ENCODE data around the gene TNFRSF19.

TNFRSF19 gene

DNA sequence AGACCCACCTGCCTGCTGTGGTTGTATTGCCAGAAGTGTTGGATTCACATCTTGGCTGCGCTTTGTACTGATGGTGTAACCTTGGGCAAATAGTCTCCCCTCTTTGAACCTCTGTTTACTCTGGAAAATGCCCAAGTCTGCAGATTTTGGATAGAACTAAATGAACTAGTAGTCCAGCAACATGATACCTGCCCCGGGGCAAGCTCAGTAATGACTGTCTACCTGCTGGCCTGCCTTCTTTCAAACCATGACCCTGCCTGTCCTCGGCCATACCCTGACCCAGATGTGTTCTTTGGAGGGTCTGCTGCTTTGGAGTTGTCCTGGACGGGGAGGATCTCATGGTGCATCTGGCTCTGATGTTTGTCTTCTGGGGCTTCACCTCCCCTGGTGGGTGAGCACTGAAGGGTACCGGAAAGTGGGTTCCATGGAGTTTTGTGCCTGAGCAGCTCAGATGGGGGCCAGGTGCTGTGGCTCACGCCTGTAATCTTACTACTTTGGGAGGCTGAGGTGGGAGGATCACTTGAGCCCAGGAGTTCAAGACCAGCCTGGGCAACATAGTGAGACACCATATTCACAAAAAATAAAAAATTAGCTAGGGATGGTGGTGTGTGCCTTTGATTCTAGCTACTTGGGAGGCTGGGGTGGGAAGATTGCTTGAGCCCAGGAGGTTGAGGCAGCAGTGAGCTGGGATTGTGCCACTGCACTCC is 59.5 kb downstream of the TNFRSF19 start:
- no peak for DNase-seq

DNA sequence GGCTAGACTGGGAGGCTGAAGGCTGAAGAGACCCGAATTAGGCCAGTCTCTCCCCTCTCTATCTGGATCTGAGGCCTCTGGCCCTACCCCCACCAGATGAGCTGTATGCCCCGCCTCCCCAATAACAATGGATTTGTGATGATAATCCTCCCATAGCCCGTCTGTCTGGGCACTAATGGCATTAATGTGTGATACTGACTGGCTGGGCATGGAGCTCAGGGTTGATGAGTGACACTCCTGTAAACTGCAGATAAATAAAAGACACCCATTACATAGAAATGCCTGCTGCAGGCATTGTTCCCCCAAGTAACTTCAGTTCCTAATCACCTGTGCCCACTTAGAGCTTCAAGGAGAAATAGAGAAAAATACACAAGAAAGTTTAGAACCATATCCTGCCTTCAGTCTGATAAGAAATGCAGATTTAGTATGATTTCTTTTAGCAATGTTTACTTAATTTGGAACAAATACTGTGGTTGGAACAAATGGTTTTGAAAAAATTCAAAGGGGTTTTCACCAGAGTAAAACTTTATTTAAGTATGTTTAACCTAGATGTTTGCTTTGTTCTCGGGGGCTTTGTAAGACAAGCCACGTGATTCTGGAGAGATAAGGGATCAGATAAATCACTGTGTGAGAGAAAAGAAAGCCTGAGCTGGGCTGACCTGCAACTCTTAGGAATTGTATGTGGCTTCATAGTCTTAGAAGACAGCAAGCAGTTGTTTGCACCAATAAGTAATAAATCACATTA is 60.3 kb downstream of the TNFRSF19 start:
- no peak for DNase-seq

DNA sequence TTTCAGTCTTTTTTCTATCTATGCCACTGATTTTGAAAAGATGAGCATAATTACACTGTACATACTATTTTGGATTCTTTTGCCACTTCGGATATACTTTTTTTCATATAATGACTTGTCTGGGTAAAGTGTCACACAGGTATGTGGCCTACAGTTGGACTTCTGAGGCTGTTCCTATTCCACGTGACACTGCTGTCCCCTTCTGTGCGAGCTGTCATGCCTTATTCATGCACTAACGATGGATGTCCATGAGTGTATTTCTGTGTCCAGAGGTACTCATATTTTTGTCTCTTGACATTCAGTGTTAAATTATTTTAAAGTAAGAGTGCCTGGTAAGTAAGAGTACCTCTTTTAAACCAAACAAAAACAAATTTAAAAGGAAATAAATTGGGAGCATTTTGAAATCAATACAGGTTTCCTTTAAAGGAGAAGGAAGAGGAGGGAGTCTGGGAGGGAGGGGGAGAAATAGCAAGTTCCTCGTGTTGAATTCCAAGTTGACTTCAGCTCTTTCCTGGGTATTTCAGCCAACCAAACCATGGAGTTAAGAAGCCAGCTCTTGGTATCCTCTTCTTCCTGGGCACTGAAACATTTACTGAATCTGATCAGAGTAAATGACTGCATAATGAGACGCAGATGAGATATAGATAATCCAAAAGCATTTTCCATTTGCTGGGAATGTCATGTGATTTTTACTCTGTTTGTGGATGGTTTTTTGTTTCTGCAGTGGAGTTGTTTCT is 61.3 kb downstream of the TNFRSF19 start:
- DNase-seq, result no peak

DNA sequence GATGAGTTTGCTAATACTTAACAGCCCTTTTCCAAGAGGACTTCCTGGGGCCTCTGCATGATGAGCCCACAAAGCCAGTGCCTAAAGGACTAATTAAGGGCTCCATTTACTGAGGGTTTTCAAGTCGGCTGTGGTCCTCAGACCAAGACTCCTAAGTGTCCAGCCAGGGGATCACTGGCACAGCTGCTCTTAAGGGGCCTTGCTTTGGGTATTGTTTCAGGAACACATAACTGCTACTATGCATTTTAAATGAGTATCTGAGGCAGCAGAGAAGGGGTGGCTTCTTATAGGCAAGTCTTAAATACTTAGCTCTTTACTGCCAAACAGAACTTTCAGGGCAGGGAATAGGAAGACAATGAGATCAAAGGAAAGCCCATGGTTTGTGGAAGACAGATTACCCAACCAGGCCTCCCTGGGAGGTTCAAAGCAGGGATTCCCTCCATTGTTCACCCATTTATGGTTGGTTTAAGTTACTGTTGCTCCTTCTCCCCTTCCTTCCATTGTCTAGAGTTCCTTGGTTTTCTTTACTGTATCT is 61.9 kb downstream of the TNFRSF19 start:
- no peak for DNase-seq

DNA sequence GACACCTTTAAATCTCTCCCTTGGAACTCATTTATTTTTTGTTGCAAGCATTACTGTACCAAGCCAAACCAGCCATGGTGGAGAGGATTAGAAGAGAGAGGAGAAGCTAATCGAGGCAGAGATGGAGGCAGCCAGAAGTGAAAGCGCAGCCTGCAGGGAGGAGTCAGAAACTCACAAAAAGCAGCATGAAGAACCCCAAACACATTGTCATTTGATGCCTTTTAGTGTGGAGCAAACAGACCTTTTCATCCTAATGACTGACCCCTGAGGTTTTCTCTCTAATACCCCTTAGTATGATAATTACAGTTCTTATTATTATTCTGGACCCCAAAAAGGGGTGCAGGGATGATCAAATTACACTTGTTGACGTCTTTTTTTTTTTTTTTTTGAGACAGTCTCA is 62.5 kb downstream of the TNFRSF19 start:
- no peak for DNase-seq

DNA sequence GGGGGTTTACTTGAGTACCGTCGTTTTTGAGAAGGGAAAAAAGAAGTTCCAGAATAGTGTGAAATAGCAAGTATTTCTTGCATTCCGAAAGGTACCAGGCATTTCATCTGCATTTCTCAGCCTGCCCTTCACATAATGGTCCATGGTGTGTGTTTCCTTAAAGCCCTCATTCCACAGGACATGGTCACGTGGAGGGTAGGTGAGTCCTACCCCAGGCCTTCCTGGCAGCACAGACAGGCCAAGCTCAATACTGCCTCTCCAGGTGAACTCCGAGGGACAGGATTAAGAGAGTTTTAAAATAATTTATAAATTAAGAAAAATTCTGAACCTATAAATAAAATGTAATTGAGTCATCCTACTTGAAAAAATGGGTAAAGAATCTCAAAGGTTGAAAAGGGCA is 64.7 kb downstream of the TNFRSF19 start:
- DNase-seq, result no peak

DNA sequence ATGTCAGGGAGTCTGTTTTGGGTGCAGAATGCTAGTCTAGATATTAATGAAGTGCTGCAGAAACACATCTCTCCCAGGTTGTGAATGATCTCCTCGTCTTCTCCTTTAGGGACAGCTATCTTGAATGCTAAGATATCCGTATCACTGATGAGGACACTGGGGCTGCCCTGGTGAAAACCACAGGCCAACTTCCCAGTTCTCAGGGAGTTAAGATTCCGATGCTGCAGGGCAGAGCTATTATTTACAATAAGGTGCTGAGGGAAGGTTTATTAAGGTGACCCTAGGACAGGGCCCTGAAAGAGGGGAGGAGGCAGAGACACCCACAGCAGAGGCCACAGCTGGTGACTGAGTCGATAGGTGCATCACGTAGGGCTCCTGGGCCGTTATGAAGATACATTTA is 66.1 kb downstream of the TNFRSF19 start:
- DNase-seq, result no peak

DNA sequence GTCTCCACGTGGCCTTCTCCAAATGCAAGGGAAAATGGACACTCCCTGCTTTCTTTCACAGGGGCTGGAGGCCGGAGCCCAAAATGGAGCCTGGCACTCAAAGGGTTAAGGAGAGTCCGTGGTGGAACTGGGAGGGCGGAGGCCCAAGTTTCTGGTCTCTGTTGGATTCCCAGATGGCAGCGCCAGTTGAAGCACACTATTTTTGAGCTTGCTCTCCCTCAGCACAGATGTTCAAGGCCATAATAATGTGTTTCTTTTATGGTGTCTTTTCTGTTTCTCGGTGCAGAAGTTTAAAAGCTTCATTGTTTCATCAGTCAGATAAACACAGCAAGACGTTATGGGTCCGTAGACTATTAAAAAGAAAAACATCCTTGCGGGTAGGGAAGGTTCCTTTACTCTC is 67.6 kb downstream of the TNFRSF19 start:
- no peak for DNase-seq

DNA sequence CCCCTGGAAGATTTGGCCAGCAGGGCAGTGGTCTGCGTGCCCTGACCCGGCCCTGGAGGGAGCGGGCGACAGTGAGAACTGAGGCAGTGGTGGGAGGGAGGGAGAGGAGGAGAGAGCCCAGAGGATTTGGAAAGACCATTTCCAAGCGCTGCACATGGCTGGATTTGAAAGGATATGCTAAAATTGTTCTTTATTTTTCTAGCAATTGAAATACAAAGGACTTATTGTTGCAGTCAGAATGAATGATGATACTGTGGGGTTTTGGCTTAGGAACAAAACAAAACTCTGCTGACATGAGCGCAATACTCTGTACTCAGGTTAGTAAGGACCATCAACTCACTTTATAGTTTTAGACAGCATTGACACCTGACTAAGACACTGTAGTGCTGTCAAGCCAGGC is 69.5 kb downstream of the TNFRSF19 start:
- no peak for DNase-seq

DNA sequence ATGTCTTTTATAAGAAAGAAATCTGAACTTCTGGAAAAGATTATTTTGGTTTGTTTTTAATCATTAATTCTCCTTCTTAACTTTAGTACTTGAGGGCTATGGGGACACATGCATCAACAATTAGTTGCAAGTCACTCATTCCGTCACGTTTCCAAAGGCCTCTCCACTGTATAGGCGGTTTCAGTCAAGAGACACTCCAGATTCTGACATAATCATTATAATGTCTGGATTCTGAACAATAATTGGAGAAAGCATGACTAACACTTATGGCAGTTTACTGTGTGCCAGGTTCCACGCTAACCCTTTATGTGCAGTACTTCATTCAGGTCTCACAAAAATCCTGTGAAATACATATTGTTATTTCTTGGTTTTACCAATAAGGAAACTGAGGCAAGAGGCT is 71.9 kb downstream of the TNFRSF19 start:
- no peak for DNase-seq

DNA sequence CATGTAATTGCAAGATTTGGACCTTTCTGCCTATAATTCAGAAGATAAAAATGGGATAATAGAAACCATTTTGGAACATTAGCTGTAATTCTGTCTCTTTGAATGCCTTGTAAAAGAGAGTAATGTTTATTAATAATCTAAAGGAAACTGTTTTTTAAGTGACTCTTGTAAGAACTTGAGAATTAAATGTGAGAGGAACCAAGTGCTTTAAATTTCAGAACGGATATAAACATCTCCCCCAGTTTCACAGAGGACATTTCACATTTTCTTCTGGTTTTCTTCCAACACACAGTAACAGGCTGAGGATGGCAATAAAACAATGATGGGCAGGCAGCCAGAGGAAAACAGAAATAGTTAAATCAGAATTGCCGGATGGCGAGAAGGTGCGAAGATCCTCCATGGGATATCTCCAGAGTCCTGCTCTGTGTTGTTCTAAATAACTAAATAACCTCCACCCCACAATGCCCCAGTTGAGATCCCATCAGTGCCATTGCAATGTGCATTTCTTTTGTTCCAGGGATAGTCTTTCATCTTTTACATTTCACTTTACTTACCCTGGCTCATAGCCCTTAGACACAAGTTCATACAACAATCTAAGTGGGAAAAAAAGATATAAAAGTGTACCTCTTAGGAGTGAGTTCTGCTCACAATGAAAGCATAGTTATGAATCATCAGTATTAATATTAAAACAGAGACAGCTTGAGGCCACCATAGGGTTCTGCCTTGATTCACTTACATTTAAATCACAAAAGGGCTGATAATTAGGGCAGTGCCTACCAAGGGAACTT is 73.3 kb downstream of the TNFRSF19 start:
- no peak for DNase-seq

DNA sequence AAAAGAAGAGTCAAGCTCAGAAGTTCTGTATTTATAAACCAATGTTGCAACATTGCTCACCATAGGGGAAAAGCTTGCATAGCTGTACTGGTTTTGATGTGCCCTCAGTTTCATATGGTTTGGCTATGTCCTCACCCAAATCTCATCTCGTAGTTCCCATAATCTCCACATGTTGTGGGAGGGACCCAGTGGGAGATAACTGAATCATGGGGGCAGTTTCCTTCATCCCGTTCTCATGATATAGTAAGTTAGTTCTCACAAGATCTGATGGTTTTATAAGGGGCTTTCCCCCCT is 73.9 kb downstream of the TNFRSF19 start:
- DNase-seq, result no peak

DNA sequence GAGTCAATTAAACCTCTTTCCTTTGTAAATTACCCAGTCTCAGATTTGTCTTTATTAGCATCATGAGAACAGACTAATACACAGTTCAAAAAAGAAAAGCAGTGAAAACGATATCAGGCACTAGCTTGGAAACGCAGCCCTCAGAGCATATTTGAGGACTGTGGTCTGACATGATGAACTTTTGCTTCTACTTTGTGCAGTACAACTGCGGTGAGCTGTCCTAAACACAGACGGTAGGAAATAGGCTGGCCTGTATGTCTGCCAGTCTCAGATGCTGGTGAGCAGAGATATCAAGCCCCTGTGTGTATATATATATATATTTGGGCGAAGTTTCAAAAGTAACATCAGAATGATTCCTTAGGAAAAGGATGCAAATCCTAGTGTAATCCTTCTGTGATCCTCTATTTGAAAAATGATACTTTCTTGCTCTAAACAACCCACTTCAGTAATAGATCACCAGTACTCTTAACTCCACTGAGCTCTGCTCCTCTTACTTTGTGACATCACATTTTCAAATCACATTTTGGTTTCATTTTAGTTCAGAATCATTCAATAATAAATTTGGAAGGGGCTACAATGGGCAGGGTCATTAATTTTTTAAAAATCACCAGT is 74.4 kb downstream of the TNFRSF19 start:
- no peak for DNase-seq

DNA sequence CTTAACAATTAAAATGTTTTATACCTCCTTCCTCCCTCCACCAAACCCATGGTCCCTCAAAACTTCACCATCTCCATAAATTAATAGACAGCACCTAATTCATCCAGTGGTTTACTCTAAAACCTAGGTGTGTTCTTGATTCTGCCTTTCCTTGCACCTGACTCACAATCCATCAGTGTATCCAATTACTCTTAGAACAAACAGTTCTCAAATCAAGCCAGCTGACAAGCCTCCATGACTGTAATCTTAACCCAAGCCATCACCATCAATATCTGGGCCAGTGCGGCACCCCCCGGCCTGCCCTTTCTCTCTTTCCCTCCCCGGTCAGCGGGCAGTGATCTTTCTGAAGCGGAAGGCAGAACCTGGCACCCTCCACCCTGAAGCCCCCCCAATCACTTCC is 75.6 kb downstream of the TNFRSF19 start:
- DNase-seq, result no peak

DNA sequence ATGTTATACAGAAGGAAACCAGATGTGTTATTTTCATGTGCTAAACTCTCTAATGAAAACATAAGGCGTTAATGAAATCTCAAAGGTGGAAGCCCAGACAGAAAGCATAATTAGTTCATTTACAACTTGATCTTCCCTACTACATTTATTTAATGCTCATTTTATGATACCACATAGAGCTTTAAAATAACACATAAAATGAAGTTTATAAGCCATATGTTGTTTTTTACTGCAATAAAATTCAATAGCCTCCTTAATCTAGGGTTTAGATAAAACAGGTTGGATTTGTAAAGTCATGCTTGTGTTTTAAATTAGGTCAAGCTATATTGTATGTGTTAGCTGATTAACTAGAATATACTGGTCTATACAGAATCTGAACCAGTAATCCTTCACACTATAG is 81.2 kb downstream of the TNFRSF19 start:
- DNase-seq, result no peak

DNA sequence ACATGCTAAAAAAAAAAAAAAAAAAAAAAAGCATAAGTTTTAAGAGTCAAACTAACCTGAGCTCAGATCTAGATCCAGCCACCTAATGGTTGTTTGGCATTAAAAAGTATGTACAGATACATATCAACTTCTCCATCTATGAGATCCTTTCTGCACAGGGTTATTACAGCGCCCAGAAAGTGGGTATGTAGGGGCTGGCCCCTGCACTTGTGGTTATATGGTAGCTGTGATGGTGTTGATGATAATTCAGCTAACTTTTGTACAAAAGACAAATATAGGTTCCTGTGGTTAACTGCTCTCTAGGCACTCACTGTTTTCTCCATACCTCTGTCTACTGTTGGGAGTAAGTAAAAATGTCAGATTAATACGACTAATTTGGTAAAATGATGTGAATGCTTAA is 81.7 kb downstream of the TNFRSF19 start:
- DNase-seq, result no peak

DNA sequence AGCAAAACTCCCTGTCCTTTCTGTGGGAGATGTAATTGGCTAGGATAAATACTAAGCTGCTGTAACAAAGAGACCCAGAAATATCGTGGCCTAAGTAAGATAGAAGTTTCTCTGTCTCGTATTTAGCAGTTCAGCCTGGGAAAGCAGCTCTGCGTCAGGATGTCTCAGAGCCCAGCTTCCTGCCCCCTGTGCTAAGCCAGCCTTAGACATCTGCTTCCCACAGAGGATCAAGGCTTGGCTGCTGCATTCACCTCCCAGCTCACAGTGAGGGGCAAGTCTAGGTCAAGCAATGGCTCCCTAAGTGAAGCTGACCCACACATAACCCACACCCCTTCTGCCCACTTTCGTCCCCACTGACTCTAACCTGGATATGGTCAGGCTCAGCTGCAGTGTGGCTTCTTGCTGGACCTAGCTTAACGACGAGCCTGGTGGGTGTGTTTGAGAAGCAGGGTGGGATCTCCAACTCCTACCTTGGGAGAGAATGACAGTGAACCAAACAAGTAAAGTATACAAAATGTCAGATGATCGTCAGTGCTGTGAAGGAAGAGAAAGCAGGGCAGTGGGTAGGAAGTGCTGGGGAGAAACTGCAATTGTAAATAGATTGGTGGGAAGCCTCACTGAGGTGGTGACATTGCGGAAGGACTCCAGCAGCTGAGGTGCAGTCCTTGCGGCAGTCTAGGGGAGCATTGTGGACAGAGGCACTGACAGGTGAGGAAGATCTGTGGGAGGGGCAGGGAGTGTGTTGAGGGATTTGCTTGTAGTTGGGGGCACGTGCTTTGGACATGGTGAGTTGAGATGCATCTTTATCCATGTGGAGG is 82.9 kb downstream of the TNFRSF19 start:
- no peak for DNase-seq

DNA sequence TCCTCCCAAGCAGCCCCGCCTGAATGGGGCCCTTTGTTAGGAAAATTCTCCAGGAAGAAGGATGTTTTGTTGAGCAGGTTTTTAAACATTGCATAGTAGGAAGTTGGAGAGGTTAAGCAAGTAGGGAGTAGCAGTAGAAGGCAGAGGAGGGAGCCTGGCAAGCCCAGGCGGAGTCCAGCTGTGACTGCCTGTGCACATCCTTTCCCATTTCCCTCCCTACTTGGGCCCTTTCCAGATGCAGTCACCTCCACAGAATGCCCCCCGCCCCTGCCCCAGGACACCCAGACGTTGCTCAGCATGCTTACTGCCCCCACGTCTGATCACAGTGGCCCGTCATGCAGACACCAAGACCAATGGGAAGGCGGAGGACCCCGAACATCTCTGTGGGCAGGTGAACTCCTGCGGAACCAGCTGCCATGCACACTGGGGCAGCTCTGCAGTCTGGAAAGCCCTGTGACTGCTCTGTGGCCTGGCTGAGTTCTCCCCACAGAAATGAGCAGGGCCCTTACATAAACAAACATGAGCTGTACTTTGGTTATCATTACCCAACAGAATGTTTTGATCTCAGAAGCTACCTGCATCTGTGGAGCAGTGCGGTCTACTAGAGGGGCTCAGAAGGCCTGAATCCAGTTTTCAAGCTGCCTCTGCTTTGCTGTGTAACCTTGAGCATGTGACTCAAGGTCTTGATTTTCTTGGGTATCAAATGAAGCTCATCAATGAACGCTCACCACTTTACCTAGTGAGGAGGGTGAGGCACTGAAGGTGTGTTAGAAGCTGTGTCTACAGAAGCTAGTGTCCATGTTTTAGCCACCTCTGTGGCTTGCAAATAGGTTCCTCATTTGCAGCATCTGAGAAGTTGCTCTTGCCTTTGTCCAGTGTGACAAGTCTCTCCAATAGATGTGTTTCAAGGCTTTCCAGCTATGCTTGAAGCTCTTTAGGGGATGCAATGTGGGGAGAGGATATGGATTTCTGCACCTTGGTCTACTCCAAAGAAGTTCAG is 84.2 kb downstream of the TNFRSF19 start:
- no peak for DNase-seq

DNA sequence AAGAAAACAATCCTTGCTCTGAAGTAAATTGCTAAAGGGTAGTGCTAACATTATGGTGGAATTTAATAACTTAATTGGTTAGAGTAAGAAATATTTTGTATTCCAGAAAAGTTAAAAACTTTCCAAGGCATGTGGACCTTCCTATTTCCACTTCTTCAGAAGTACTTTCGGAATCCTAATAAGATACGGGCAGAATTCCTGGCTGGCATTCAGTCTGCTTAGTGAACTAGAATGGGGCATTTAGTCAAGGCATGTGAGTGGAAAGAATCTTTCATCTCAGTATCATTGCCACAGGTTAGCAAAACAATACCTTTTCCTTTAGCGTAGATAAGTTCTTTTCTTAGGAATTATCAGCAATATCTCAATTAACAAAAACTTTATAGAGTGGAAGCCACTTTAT is 85.1 kb downstream of the TNFRSF19 start:
- DNase-seq, result no peak

DNA sequence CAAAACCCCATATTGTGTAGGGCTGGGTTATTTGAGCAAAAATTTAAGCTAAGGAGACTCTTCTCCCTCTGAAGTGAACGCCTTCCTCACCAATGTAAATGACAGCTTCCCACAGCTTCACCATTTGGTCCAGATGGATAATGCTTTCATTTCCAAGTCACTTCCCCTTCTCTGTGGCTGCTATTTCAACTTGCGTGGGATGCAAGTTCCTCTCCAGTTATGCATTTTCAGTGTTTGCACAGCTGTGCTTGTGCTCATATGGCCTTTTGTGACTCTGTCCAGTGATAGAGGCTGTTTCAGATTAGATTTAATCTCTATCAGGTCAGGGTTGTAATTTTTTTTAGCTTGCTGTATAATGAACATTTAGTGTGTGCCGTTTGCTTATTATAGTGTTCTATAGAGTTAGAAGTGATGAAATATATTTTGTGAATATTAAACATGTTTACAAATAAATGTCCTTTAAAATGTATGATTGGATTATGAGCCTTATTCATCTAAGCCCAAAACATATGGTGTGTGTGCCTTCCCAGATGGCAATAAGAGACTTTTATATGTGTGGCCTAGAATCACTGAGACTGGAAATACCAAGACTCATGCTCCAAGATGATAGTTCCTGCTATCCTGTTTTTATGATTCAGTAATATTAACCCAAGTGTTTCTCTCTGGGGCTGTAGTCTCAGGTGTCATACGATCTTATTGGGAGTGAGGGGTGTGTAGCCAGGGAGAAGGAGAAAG is 86.6 kb downstream of the TNFRSF19 start:
- DNase-seq, result no peak

All from NCI-H1105 (cell line).